DOHH2 (cell line): ENCODE measurements around the gene UGT1A8.

Source experiments
- H3F3A ChIP-seq: fragments of 200-600 bp; sonication (generic), shearing (Covaris generic); 2 replicates; pipeline ENCODE4 v1.6.0; 2016; ENCODE audit warnings: antibody characterized with exemption, mild to moderate bottlenecking; ENCODE audit not compliant: control insufficient read depth, insufficient read depth
- H3K27ac ChIP-seq: fragments of 200-600 bp; sonication (generic); 2 replicates; pipeline ENCODE4 v1.5.1; 2014; ENCODE audit warnings: low read depth, mild to moderate bottlenecking, low read length, moderate library complexity
- H3K27me3 ChIP-seq: fragments of 200-600 bp; sonication (generic); 2 replicates; pipeline ENCODE4 v1.6.1; 2014; ENCODE audit warnings: mild to moderate bottlenecking, low read length, mixed read lengths; ENCODE audit not compliant: control insufficient read depth
- H3K36me3 ChIP-seq: fragments of 200-600 bp; sonication (generic); 2 replicates; pipeline ENCODE4 v1.6.1; 2014; ENCODE audit warnings: mild to moderate bottlenecking, low read length, moderate library complexity, mixed read lengths; ENCODE audit not compliant: control insufficient read depth
- H3K4me1 ChIP-seq: fragments of 200-600 bp; sonication (generic); 2 replicates; pipeline ENCODE4 v1.6.1; 2014; ENCODE audit warnings: mild to moderate bottlenecking, low read length, mixed read lengths; ENCODE audit not compliant: control insufficient read depth
- H3K4me2 ChIP-seq: fragments of 200-600 bp; sonication (generic); 2 replicates; pipeline ENCODE4 v1.6.0; 2014; ENCODE audit warnings: mild to moderate bottlenecking, low read length, moderate library complexity
- H3K4me3 ChIP-seq: fragments of 200-600 bp; sonication (generic); 2 replicates; pipeline ENCODE4 v1.5.1; 2014; ENCODE audit warnings: mild to moderate bottlenecking, low read length, mixed read lengths
- H3K79me2 ChIP-seq: fragments of 200-600 bp; sonication (generic); 2 replicates; pipeline ENCODE4 v1.6.1; 2014; ENCODE audit warnings: mild to moderate bottlenecking, low read length, mixed read lengths; ENCODE audit not compliant: control insufficient read depth
- H3K9me2 ChIP-seq: fragments of 200-600 bp; sonication (generic); replicated peaks from 2 replicates; pipeline ENCODE4 v1.6.1; 2014; ENCODE audit warnings: mild to moderate bottlenecking, low read length, mixed read lengths; ENCODE audit not compliant: control insufficient read depth
- H3K9me3 ChIP-seq: fragments of 200-600 bp; sonication (generic); 2 replicates; pipeline ENCODE4 v1.6.1; 2014; ENCODE audit warnings: antibody characterized with exemption, low read length, mixed read lengths; ENCODE audit not compliant: control insufficient read depth, insufficient read depth
- H4K20me1 ChIP-seq: fragments of 200-600 bp; sonication (generic); 2 replicates; pipeline ENCODE4 v1.6.0; 2014; ENCODE audit warnings: low read depth, mild to moderate bottlenecking, antibody characterized with exemption, low read length, moderate library complexity; ENCODE audit not compliant: control insufficient read depth, insufficient read depth
- CTCF ChIP-seq: fragments of 200-600 bp; sonication (generic); IDR thresholded peaks from one replicate; pipeline ENCODE4 v1.5.1; 2014; ENCODE audit warnings: antibody characterized with exemption, mild to moderate bottlenecking, low read depth, low read length; ENCODE audit not compliant: poor library complexity, severe bottlenecking
- EZH2phosphoT487 ChIP-seq: fragments of 200-600 bp; sonication (generic); IDR thresholded peaks from 2 replicates; pipeline ENCODE4 v1.6.1; 2017; ENCODE audit warnings: borderline replicate concordance, mild to moderate bottlenecking, antibody characterized with exemption, low read length, moderate library complexity, mixed read lengths

UGT1A8 gene

GRCh38 chr2:233795735-233796171 lies 178.3 kb downstream of the UGT1A8 start:
- no peak overlapping the region for H3K4me2 ChIP-seq
- H3K9me2 ChIP-seq: no peaks in the 10 kb centered on the region
- no peaks in the 10 kb centered on the region for H4K20me1 ChIP-seq
- no peaks in the 10 kb centered on the region for H3K4me1 ChIP-seq
- no peak for TF ChIP-seq CTCF
- TF ChIP-seq EZH2phosphoT487: no peak
- H3K79me2 ChIP-seq: no peaks in the 10 kb centered on the region
- H3K27me3 ChIP-seq: no peaks in the 10 kb centered on the region
- H3K9me3 ChIP-seq: no peaks in the 10 kb centered on the region
- no peaks in the 10 kb centered on the region for H3F3A ChIP-seq
- no peak overlapping the region for H3K27ac ChIP-seq
- no peaks in the 10 kb centered on the region for H3K36me3 ChIP-seq
- H3K4me3 ChIP-seq: no peak overlapping the region

- H3K27me3 ChIP-seq: no peaks in the 10 kb centered on the region
- no peaks in the 10 kb centered on the region for H3F3A ChIP-seq
- no peaks in the 10 kb centered on the region for H4K20me1 ChIP-seq
- H3K4me3 ChIP-seq: no peak overlapping the region
- H3K9me3 ChIP-seq: no peaks in the 10 kb centered on the region
- no peaks in the 10 kb centered on the region for H3K9me2 ChIP-seq
- H3K36me3 ChIP-seq: no peaks in the 10 kb centered on the region
- H3K79me2 ChIP-seq: no peaks in the 10 kb centered on the region
- H3K4me1 ChIP-seq: peaks cover 4% of the 10 kb centered on the region
- no peak overlapping the region for H3K27ac ChIP-seq
- TF ChIP-seq CTCF: no peak
- TF ChIP-seq EZH2phosphoT487: no peak
- no peak overlapping the region for H3K4me2 ChIP-seq
These were observed 178.8 kb downstream of the UGT1A8 start for GRCh38 chr2:233796254-233796653.

- H3K79me2 ChIP-seq: no peaks in the 10 kb centered on the region
- no peak overlapping the region for H3K4me2 ChIP-seq
- H3K36me3 ChIP-seq: no peaks in the 10 kb centered on the region
- H3K4me3 ChIP-seq: no peak overlapping the region
- H3F3A ChIP-seq: no peaks in the 10 kb centered on the region
- no peaks in the 10 kb centered on the region for H3K9me3 ChIP-seq
- no peaks in the 10 kb centered on the region for H3K9me2 ChIP-seq
- peaks cover 3% of the 10 kb centered on the region; the same call in 1 of the 2 replicates for H3K27me3 ChIP-seq
- H4K20me1 ChIP-seq: no peaks in the 10 kb centered on the region
- no peak overlapping the region for H3K27ac ChIP-seq
- H3K4me1 ChIP-seq: peaks cover 9% of the 10 kb centered on the region
- TF ChIP-seq EZH2phosphoT487: no peak
- no peak for TF ChIP-seq CTCF
These were observed 181.1 kb downstream of the UGT1A8 start for GRCh38 chr2:233798335-233799086.
